H1 (cell line): Measurements from ENCODE around the gene IQCN. TPM values are rescaled to one million over a fixed set of nuclear protein-coding genes. Genes with fewer than 3 reads are reported as not detected.

ENCODE experiments used
- CTCF ChIA-PET: fragments of 300-600 bp; sonication (Branson Sonifier 250); formaldehyde crosslinking; loops from one replicate; lab custom pipeline; 2021; ENCODE audit not compliant: partially characterized antibody; lab: Charles Lee
- POLR2A ChIA-PET: fragments of 300-600 bp; sonication (Branson Sonifier 250); formaldehyde crosslinking; loops from one replicate; lab custom pipeline; 2021; ENCODE audit warnings: inconsistent platforms; ENCODE audit not compliant: partially characterized antibody; lab: Charles Lee
- DNase-seq, 2 experiments: peaks; one replicate each; pipeline versions ENCODE4 v3.0.0 to v3.0.0-alpha.2; 2010 to 2022; ENCODE audit warnings: low spot score in 2 of 2, low read depth in 1 of 2, mixed read lengths in 1 of 2
- FAIRE-seq: peaks from 2 replicates; lab custom pipeline; 2011; peaks lifted over from hg19 to GRCh38; lab: Jason Lieb, UNC
- H2AFZ ChIP-seq: 2 replicates; pipeline ENCODE4 v1.8.1; 2012; ENCODE audit warnings: low read length, inconsistent platforms
- H2AK5ac ChIP-seq: 2 replicates; pipeline ENCODE4 v1.6.1; 2013; ENCODE audit warnings: low read depth, low read length
- H2BK120ac ChIP-seq: replicated peaks from 2 replicates; pipeline ENCODE3; 2013; ENCODE audit warnings: low read depth, low read length, inconsistent platforms
- H2BK12ac ChIP-seq: 2 replicates; pipeline ENCODE4 v1.6.1; 2013; ENCODE audit warnings: low read depth, low read length
- H2BK15ac ChIP-seq: 2 replicates; pipeline ENCODE4 v1.6.1; 2013; ENCODE audit warnings: low read length
- H2BK20ac ChIP-seq: 2 replicates; pipeline ENCODE4 v1.6.1; 2013; ENCODE audit warnings: low read length
- H2BK5ac ChIP-seq: 2 replicates; pipeline ENCODE4 v1.6.1; 2013; ENCODE audit warnings: low read depth, low read length
- H3K14ac ChIP-seq: 2 replicates; pipeline ENCODE4 v1.6.1; 2013; ENCODE audit warnings: inconsistent platforms; ENCODE audit not compliant: insufficient read length
- H3K18ac ChIP-seq: 2 replicates; pipeline ENCODE4 v1.6.1; 2013; ENCODE audit warnings: low read length; ENCODE audit errors: extremely low read depth
- H3K23ac ChIP-seq: 2 replicates; pipeline ENCODE4 v1.6.1; 2013; ENCODE audit warnings: inconsistent platforms; ENCODE audit not compliant: insufficient read length
- H3K23me2 ChIP-seq: 2 replicates; pipeline ENCODE4 v1.6.1; 2013; ENCODE audit warnings: low read depth, low read length
- H3K27ac ChIP-seq: 2 replicates; pipeline ENCODE4 v1.6.1; 2011; ENCODE audit warnings: low read depth, low read length, inconsistent platforms
- H3K27me3 ChIP-seq, 4 experiments: replicated peaks in 1 of 4; 1 replicate in 1 of 4; 2 replicates in 3 of 4; pipeline versions ENCODE4 v1.6.1 to v1.8.1; 2011 to 2013; ENCODE audit warnings: low read length in 3 of 4, mild to moderate bottlenecking in 3 of 4, inconsistent platforms in 2 of 4, mixed read lengths in 2 of 4, moderate library complexity in 1 of 4; ENCODE audit not compliant: control insufficient read depth in 3 of 4, insufficient read depth in 3 of 4; ENCODE audit errors: extremely low read depth in 1 of 4
- H3K36me3 ChIP-seq, 4 experiments: 2 replicates each; pipeline versions ENCODE4 v1.6.1 to v1.8.1; 2011 to 2013; ENCODE audit warnings: mild to moderate bottlenecking in 4 of 4, low read length in 3 of 4, moderate library complexity in 2 of 4, control low read depth in 1 of 4, inconsistent platforms in 1 of 4; ENCODE audit not compliant: insufficient read depth in 4 of 4, control insufficient read depth in 2 of 4
- H3K4ac ChIP-seq: replicated peaks from 2 replicates; pipeline ENCODE3; 2013; ENCODE audit warnings: low read length, low read depth, mixed read lengths, inconsistent platforms; ENCODE audit not compliant: insufficient read length
- H3K4me1 ChIP-seq, 4 experiments: replicated peaks in 1 of 4; 1 replicate in 1 of 4; 2 replicates in 3 of 4; pipeline versions ENCODE4 v1.6.1 to v1.8.1; 2011 to 2013; ENCODE audit warnings: low read length in 3 of 4, inconsistent platforms in 2 of 4, mixed read lengths in 1 of 4; ENCODE audit not compliant: insufficient read depth in 4 of 4, control insufficient read depth in 3 of 4
- H3K4me2 ChIP-seq, 2 experiments: 2 replicates each; pipeline versions ENCODE4 v1.6.1 to v1.8.1; 2011 to 2013; ENCODE audit warnings: low read depth in 2 of 2, low read length in 2 of 2, control low read depth in 1 of 2, inconsistent platforms in 1 of 2, mild to moderate bottlenecking in 1 of 2; ENCODE audit not compliant: insufficient read depth in 1 of 2
- H3K4me3 ChIP-seq, 4 experiments: fragments of 200-600, 300-600 bp in 1 of 4; sonication (generic), shearing (Covaris generic), sonication (Bioruptor Twin) in 1 of 4; 2 replicates each; pipeline versions ENCODE4 v1.5.1 to v1.8.1; 2011 to 2016; ENCODE audit warnings: low read length in 4 of 4, low read depth in 3 of 4, control low read depth in 2 of 4, inconsistent platforms in 2 of 4, mild to moderate bottlenecking in 2 of 4, mixed read lengths in 1 of 4, moderate library complexity in 1 of 4; ENCODE audit not compliant: insufficient read depth in 2 of 4; ENCODE audit errors: extremely low read depth in 1 of 4
- H3K56ac ChIP-seq: replicated peaks from 2 replicates; pipeline ENCODE3; 2013; ENCODE audit warnings: low read depth, mild to moderate bottlenecking, mixed read lengths, low read length, inconsistent platforms; ENCODE audit not compliant: insufficient read length
- H3K79me1 ChIP-seq: 2 replicates; pipeline ENCODE4 v1.6.1; 2013; ENCODE audit warnings: low read depth, low read length, control low read depth
- H3K79me2 ChIP-seq, 2 experiments: 2 replicates each; pipeline versions ENCODE4 v1.6.1 to v1.8.1; 2012 to 2013; ENCODE audit warnings: low read length in 2 of 2, mild to moderate bottlenecking in 2 of 2, inconsistent platforms in 1 of 2; ENCODE audit not compliant: insufficient read depth in 2 of 2, control insufficient read depth in 1 of 2
- H3K9ac ChIP-seq, 4 experiments: replicated peaks in 1 of 4; 1 replicate in 1 of 4; 2 replicates in 3 of 4; pipeline versions ENCODE4 v1.6.1 to v1.8.1; 2011 to 2013; ENCODE audit warnings: low read depth in 3 of 4, low read length in 3 of 4, control low read depth in 2 of 4, mild to moderate bottlenecking in 2 of 4, moderate library complexity in 2 of 4, inconsistent platforms in 1 of 4; ENCODE audit errors: extremely low read depth in 1 of 4
- H3K9me3 ChIP-seq, 2 experiments: 2 replicates each; pipeline versions ENCODE4 v1.6.1 to v1.8.1; 2012 to 2013; ENCODE audit warnings: mild to moderate bottlenecking in 2 of 2, moderate library complexity in 2 of 2, control low read depth in 1 of 2, inconsistent platforms in 1 of 2, low read depth in 1 of 2, low read length in 1 of 2, mixed read lengths in 1 of 2; ENCODE audit not compliant: insufficient read depth in 2 of 2
- H4K20me1 ChIP-seq, 2 experiments: replicated peaks in 1 of 2; 2 replicates each; pipeline versions ENCODE3 to v1.8.1; 2011 to 2013; ENCODE audit warnings: inconsistent platforms in 2 of 2, low read length in 2 of 2, mild to moderate bottlenecking in 1 of 2; ENCODE audit not compliant: insufficient read depth in 2 of 2, control insufficient read depth in 1 of 2
- H4K5ac ChIP-seq: 2 replicates; pipeline ENCODE4 v1.6.1; 2013; ENCODE audit warnings: low read length, low read depth, mixed read lengths, inconsistent platforms; ENCODE audit not compliant: insufficient read length
- H4K8ac ChIP-seq: 2 replicates; pipeline ENCODE4 v1.8.0; 2013; ENCODE audit warnings: mild to moderate bottlenecking, moderate library complexity, low read length, inconsistent platforms; ENCODE audit not compliant: insufficient read depth; ENCODE audit errors: extremely low read depth
- H4K91ac ChIP-seq: replicated peaks from 2 replicates; pipeline ENCODE3; 2013; ENCODE audit warnings: low read length, mixed read lengths, inconsistent platforms; ENCODE audit not compliant: insufficient read length
- ASH2L ChIP-seq: fragments of 200-600, 300-600 bp; sonication (generic); IDR thresholded peaks from one replicate; pipeline ENCODE4 v1.7.1; 2017; ENCODE audit warnings: low read length
- EGR1 ChIP-seq: IDR thresholded peaks from 2 replicates; pipeline ENCODE4 v1.6.1; 2011; ENCODE audit warnings: low read depth, low read length, borderline replicate concordance
- GTF2F1 ChIP-seq: IDR thresholded peaks from 2 replicates; pipeline ENCODE4 v1.6.1; 2012; ENCODE audit warnings: low read depth, low read length, improper control_type of control experiment, borderline replicate concordance
- KDM4A ChIP-seq: IDR thresholded peaks from one replicate; pipeline ENCODE4 v1.7.1; 2012; ENCODE audit warnings: low read depth, mild to moderate bottlenecking, moderate library complexity, low read length, inconsistent platforms; ENCODE audit not compliant: severe bottlenecking
- PHF8 ChIP-seq: fragments of 200-600 bp; sonication (generic); conservative IDR thresholded peaks from 2 replicates; pipeline ENCODE4 v1.7.1; 2012; ENCODE audit warnings: low read depth, mild to moderate bottlenecking, inconsistent platforms, low read length, moderate library complexity
- RBBP5 ChIP-seq: IDR thresholded peaks from 2 replicates; pipeline ENCODE4 v1.7.1; 2012; ENCODE audit warnings: low read depth, mild to moderate bottlenecking, inconsistent platforms, low read length, moderate library complexity, borderline replicate concordance
- SP1 ChIP-seq: IDR thresholded peaks from 2 replicates; pipeline ENCODE4 v1.6.1; 2011; ENCODE audit warnings: low read depth, low read length
- TBP ChIP-seq: IDR thresholded peaks from 2 replicates; pipeline ENCODE4 v1.6.1; 2011; ENCODE audit warnings: low read depth, low read length, improper control_type of control experiment
- WGBS, 2 experiments: shearing (Covaris generic) in 1 of 2; methylation state at CpG; one replicate each; pipeline versions ENCODE4 v1.1.6 to v1.1.7; 2013 to 2015; ENCODE audit warnings: low lambda C conversion rate in 2 of 2, mixed read lengths in 2 of 2, inconsistent platforms in 1 of 2, low coverage in 1 of 2, missing lambda C conversion rate in 1 of 2; ENCODE audit not compliant: insufficient replicate concordance in 2 of 2, insufficient coverage in 1 of 2, insufficient read length in 1 of 2; ENCODE audit errors: extremely low coverage in 1 of 2, missing lambda C conversion rate in 1 of 2; 5-methylcytosine and 5-hydroxymethylcytosine counted together
- polyA plus RNA-seq, 7 experiments: library from polyadenylated mRNA; depleted of rRNA in 3 of 7; stranded (reverse) in 5 of 7; unstranded in 2 of 7; fragments of >200 nt in 5 of 7; fragments of 200-250 nt in 2 of 7; gene quantifications; 1 replicate in 5 of 7; 2 replicates in 1 of 7; 4 replicates in 1 of 7; pipeline versions ENCODE4 v1.2.1 to v1.2.3, GENCODE V29; 2011 to 2013; ENCODE audit warnings: missing spikeins in 2 of 7, mixed read lengths in 2 of 7
- total RNA-seq: library from RNA; stranded (reverse); fragmentation: NEBNext Ultra II Directional; extraction: Animal tissue kit (Norgen Biotek cat#: 25700); gene quantifications from 2 replicates; pipeline ENCODE4 v1.2.1, GENCODE V29; 2021
- TF ChIP-seq, protein P1 (sequence below): IDR thresholded peaks from 2 replicates; pipeline ENCODE4 v1.6.1; 2012; ENCODE audit warnings: inconsistent platforms
- TF ChIP-seq, protein P2 (sequence below): IDR thresholded peaks from 2 replicates; pipeline ENCODE4 v1.6.1; 2012; ENCODE audit warnings: inconsistent platforms

Gene IQCN
- total and polyA plus RNA-seq, 2 of the 8 experiments (the other 6 are each of a cell fraction or from before 2014, with no cell fraction given), result 0.36 to 1.0 TPM

- H3K18ac ChIP-seq, result no peak overlapping the region
- no peak overlapping the region for H2BK12ac ChIP-seq
- DNase-seq (no peak), FAIRE-seq (no peak)
- peak overlapping the region; percentile 15; the same call in 1 of the 2 replicates for H3K27ac ChIP-seq
- no peak overlapping the region for H2BK15ac ChIP-seq
- H4K20me1 ChIP-seq, result peaks cover 0 to 8% of the 10 kb centered on the region in 2 experiments
- ChIA-PET POLR2A (interaction anchor here (0.6 to 2.6 kb wide), 5 partner anchors 9 to 265 kb away, joined by 3 to 6 read pairs (median 5); partner anchors contain the start of genes JUND and LSM4), CTCF (interaction anchor here (0.7 to 2.6 kb wide), 6 partner anchors 10 to 35 kb away, joined by 4 to 18 read pairs (median 6); partner anchors contain the start of gene LSM4)
- peaks cover 13 to 57% (median 39%) of the 10 kb centered on the region in 4 experiments for H3K36me3 ChIP-seq
- no peak overlapping the region for H2BK120ac ChIP-seq
- H3K4me1 ChIP-seq, result peaks cover 0 to 24% (median 10%) of the 10 kb centered on the region in 4 experiments; a peak in 6 of 7 replicates
- WGBS, 2 experiments, result 92% methylated on average over 19 of the region's 20 CpGs; no CpG with 5 or more reads in 1 of the 2 experiments
- H3K9me3 ChIP-seq, result no peaks in the 10 kb centered on the region
- peaks cover 0 to 4% of the 10 kb centered on the region in 2 experiments; a peak in 1 of 4 replicates for H3K79me2 ChIP-seq
- no peak overlapping the region for H3K4me3 ChIP-seq
- no peaks in the 10 kb centered on the region; the same call in 1 of the 2 replicates for H3K79me1 ChIP-seq
- H4K91ac ChIP-seq, result no peak overlapping the region
- peaks cover 5% of the 10 kb centered on the region; the same call in 1 of the 2 replicates for H3K23me2 ChIP-seq
- H2AFZ ChIP-seq, result no peak overlapping the region
- no peak overlapping the region for H2BK5ac ChIP-seq
- H3K9ac ChIP-seq, result no peak overlapping the region
- no peak overlapping the region for H2AK5ac ChIP-seq
- H3K23ac ChIP-seq, result no peak overlapping the region
- H3K4me2 ChIP-seq, result no peak overlapping the region
- H3K27me3 ChIP-seq, result no peaks in the 10 kb centered on the region
- H3K4ac ChIP-seq, result no peak overlapping the region
- H3K14ac ChIP-seq, result no peak overlapping the region
- no peak overlapping the region for H3K56ac ChIP-seq
- H4K5ac ChIP-seq, result no peak overlapping the region
- H2BK20ac ChIP-seq, result no peak overlapping the region
- no peak overlapping the region; the same call in 1 of the 2 replicates for H4K8ac ChIP-seq
- TF ChIP-seq GTF2F1, result no peak
- no peak for TF ChIP-seq SP1
- TF ChIP-seq RBBP5, result no peak
- no peak for TF ChIP-seq TBP
- TF ChIP-seq ASH2L, result no peak
- no peak for TF ChIP-seq EGR1
- TF ChIP-seq, protein P1, sequence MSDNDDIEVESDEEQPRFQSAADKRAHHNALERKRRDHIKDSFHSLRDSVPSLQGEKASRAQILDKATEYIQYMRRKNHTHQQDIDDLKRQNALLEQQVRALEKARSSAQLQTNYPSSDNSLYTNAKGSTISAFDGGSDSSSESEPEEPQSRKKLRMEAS, result no peak
- no peak for TF ChIP-seq KDM4A
- TF ChIP-seq, protein P2, sequence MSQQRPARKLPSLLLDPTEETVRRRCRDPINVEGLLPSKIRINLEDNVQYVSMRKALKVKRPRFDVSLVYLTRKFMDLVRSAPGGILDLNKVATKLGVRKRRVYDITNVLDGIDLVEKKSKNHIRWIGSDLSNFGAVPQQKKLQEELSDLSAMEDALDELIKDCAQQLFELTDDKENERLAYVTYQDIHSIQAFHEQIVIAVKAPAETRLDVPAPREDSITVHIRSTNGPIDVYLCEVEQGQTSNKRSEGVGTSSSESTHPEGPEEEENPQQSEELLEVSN, result no peak
- no peak for TF ChIP-seq PHF8
These were observed 34.0 kb upstream of the IQCN start for GRCh38 chr19:18308051-18308947.
